Activated CD4-positive, alpha-beta memory T cell treated with anti-CD3 and anti-CD28 coated beads for 36 hours (primary cell): ENCODE measurements around the gene SHISAL1. TPM values are rescaled to one million over a fixed set of nuclear protein-coding genes. Genes with fewer than 3 reads are reported as not detected.

Experiments used
- CTCF ChIA-PET: fragments of 350-600 bp; sonication (Branson Sonifier 250); formaldehyde crosslinking; loops from one replicate; lab custom pipeline; 2021; ENCODE audit warnings: antibody characterized with exemption, inconsistent platforms; lab: Charles Lee
- POLR2A ChIA-PET: fragments of 350-600 bp; sonication (Branson Sonifier 250); formaldehyde crosslinking; loops from one replicate; lab custom pipeline; 2021; ENCODE audit warnings: antibody characterized with exemption; lab: Charles Lee
- DNase-seq: peaks from one replicate; pipeline ENCODE4 v3.0.0-alpha.2; 2020
- H3K27ac Mint-ChIP-seq: one replicate; pipeline ENCODE4 v1.8.0; 2021; ENCODE audit warnings: mixed read lengths
- H3K27me3 Mint-ChIP-seq: one replicate; pipeline ENCODE4 v1.8.0; 2021; ENCODE audit warnings: mixed read lengths
- H3K36me3 Mint-ChIP-seq: one replicate; pipeline ENCODE4 v1.8.0; 2021; ENCODE audit warnings: mixed read lengths
- H3K4me1 Mint-ChIP-seq: one replicate; pipeline ENCODE4 v1.8.0; 2021; ENCODE audit warnings: low read depth, mixed read lengths
- H3K4me3 Mint-ChIP-seq: one replicate; pipeline ENCODE4 v1.8.0; 2021; ENCODE audit warnings: mild to moderate bottlenecking, mixed read lengths
- H3K9me3 Mint-ChIP-seq: one replicate; pipeline ENCODE4 v1.8.0; 2021; ENCODE audit warnings: mixed read lengths
- intact Hi-C: fragments of 100-400 bp; cut with micrococcal nuclease; formaldehyde crosslinking; loops from one replicate; pipeline ENCODE4 v1.15.1; 2023
- total RNA-seq, 2 experiments: library from RNA; stranded (reverse); gene quantifications; one replicate each; pipeline ENCODE4 v1.2.3, GENCODE V29; 2021

Gene SHISAL1
- total RNA-seq, 2 experiments from 2014 or later: not detected

GRCh38 chr22:44256556-44257485 lies 55.9 kb downstream of the SHISAL1 start:
- H3K4me3 Mint-ChIP-seq: no peak overlapping the region
- peaks cover 15% of the 10 kb centered on the region for H3K27me3 Mint-ChIP-seq
- intact Hi-C loops: no loop called here
- POLR2A ChIA-PET: no interaction called here
- no peaks in the 10 kb centered on the region for H3K4me1 Mint-ChIP-seq
- no peak overlapping the region for H3K27ac Mint-ChIP-seq
- H3K36me3 Mint-ChIP-seq: no peaks in the 10 kb centered on the region
- no peaks in the 10 kb centered on the region for H3K9me3 Mint-ChIP-seq
- DNase-seq: peak; percentile 2
- CTCF ChIA-PET: interaction anchor here (0.7 kb wide), 1 partner anchor 88 kb away, joined by 3 read pairs; no protein-coding TSS in a partner anchor

GRCh38 chr22:44256085-44256484 lies 56.7 kb downstream of the SHISAL1 start:
- Mint-ChIP-seq H3K27me3 (peaks cover 15% of the 10 kb centered on the region), H3K4me3 (no peak overlapping the region), H3K9me3 (no peaks in the 10 kb centered on the region), H3K4me1 (no peaks in the 10 kb centered on the region), H3K27ac (no peak overlapping the region), H3K36me3 (no peaks in the 10 kb centered on the region)
- intact Hi-C loops: no loop called here
- ChIA-PET CTCF (interaction anchor here (0.7 kb wide), 1 partner anchor 87 kb away, joined by 3 read pairs; no protein-coding TSS in a partner anchor), POLR2A (no interaction called here)
- DNase-seq: no peak

- Mint-ChIP-seq H3K27ac (no peak overlapping the region), H3K4me3 (no peak overlapping the region), H3K27me3 (peaks cover 15% of the 10 kb centered on the region), H3K9me3 (peaks cover 8% of the 10 kb centered on the region), H3K4me1 (no peaks in the 10 kb centered on the region), H3K36me3 (no peaks in the 10 kb centered on the region)
- CTCF ChIA-PET: no interaction called here
- no peak for DNase-seq
- intact Hi-C loops: no loop called here
- POLR2A ChIA-PET: no interaction called here
These were observed 57.9 kb downstream of the SHISAL1 start for GRCh38 chr22:44254811-44255210.

GRCh38 chr22:44249376-44250147 lies 63.2 kb downstream of the SHISAL1 start:
- CTCF ChIA-PET: no interaction called here
- Mint-ChIP-seq H3K4me1 (no peaks in the 10 kb centered on the region), H3K27ac (no peak overlapping the region), H3K4me3 (no peak overlapping the region), H3K9me3 (peaks cover 12% of the 10 kb centered on the region), H3K27me3 (peaks cover 17% of the 10 kb centered on the region), H3K36me3 (no peaks in the 10 kb centered on the region)
- intact Hi-C loops: no loop called here
- POLR2A ChIA-PET: no interaction called here
- no peak for DNase-seq

GRCh38 chr22:44248926-44249325 lies 63.8 kb downstream of the SHISAL1 start:
- no peaks in the 10 kb centered on the region for H3K4me1 Mint-ChIP-seq
- POLR2A ChIA-PET: no interaction called here
- CTCF ChIA-PET: no interaction called here
- H3K4me3 Mint-ChIP-seq: no peak overlapping the region
- H3K27ac Mint-ChIP-seq: no peak overlapping the region
- H3K9me3 Mint-ChIP-seq: peaks cover 12% of the 10 kb centered on the region
- peaks cover 22% of the 10 kb centered on the region for H3K27me3 Mint-ChIP-seq
- peak; percentile 3 for DNase-seq
- no peaks in the 10 kb centered on the region for H3K36me3 Mint-ChIP-seq
- intact Hi-C loops: no loop called here

DNA sequence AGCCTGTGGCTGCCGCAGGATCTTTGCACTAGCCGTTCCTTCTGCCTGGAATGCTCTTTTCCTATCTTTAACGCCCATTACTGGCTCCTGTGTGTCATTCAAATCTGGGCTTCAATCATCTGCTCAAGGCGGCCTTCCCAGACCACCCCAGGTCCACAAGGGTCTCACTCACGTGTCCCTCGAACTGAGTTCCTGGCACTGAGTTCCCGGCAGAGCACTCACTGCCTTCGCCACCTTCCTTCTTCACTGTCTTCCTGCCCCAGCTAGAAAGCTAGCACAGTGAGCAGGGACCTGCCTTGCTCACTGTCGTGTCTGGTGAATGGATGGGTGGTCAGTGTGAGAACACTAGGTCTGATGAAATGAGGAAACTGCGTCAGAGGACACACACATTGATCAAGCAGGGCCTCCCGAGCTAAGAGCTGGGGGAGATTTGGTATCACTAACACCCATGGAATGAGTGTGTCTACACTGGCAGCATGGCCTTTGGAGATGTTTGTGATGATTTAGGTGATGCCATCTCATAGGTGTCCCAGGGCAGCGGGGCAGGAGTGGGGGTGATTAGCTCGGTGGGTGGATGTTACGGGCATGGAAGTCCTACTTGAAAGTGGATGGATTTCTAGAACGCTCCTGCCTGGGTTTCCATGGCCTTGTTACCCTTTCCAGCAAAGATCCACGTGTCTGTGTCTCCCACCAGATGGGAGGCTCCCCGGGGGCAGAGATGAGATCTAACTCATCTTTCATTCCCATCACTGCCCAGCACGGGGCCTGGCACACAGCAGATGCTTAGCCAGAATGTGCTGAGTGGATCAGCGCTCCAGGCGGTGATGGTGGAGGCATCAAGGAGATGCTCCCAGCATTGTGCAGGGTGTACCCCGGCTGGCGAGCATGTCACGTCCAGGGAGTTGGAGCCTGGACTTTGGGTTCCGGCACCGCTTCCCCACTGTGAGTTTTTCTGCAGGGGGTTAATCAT lies 64.5 kb downstream of the SHISAL1 start:
- H3K27ac Mint-ChIP-seq: no peak overlapping the region
- intact Hi-C loops: no loop called here

DNA sequence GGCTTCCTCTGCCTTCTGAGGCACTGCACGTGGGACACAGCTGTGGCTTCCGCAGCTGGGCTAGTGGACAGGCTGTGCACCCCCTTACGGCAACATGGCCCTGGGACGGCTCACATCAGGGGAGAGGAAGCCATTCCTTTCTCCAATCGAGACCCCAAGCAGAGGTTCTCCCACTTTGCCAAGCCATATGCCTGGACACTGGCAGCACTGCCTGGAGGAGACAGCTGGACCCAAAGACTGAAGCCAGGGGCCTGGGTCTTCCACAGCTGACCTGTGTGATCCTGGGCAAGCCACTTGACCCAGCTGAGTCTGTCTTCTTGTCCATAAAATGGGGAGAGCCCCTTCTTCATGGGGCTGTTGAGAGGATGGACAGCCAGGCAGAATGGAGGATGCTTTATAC lies 65.4 kb downstream of the SHISAL1 start:
- CTCF ChIA-PET: no interaction called here
- no peaks in the 10 kb centered on the region for H3K4me1 Mint-ChIP-seq
- no peak overlapping the region for H3K4me3 Mint-ChIP-seq
- peaks cover 12% of the 10 kb centered on the region for H3K9me3 Mint-ChIP-seq
- POLR2A ChIA-PET: no interaction called here
- intact Hi-C loops: no loop called here
- H3K27ac Mint-ChIP-seq: no peak overlapping the region
- no peak for DNase-seq
- peaks cover 27% of the 10 kb centered on the region for H3K27me3 Mint-ChIP-seq
- no peaks in the 10 kb centered on the region for H3K36me3 Mint-ChIP-seq

More for the DNA sequence above, 64.5 kb downstream of the SHISAL1 start:
- peak; percentile 5 for DNase-seq
- ChIA-PET POLR2A (no interaction called here), CTCF (no interaction called here)
- no peaks in the 10 kb centered on the region for H3K36me3 Mint-ChIP-seq
- H3K9me3 Mint-ChIP-seq: peaks cover 12% of the 10 kb centered on the region
- H3K4me1 Mint-ChIP-seq: no peaks in the 10 kb centered on the region
- H3K27me3 Mint-ChIP-seq: peaks cover 26% of the 10 kb centered on the region
- H3K4me3 Mint-ChIP-seq: no peak overlapping the region

DNA sequence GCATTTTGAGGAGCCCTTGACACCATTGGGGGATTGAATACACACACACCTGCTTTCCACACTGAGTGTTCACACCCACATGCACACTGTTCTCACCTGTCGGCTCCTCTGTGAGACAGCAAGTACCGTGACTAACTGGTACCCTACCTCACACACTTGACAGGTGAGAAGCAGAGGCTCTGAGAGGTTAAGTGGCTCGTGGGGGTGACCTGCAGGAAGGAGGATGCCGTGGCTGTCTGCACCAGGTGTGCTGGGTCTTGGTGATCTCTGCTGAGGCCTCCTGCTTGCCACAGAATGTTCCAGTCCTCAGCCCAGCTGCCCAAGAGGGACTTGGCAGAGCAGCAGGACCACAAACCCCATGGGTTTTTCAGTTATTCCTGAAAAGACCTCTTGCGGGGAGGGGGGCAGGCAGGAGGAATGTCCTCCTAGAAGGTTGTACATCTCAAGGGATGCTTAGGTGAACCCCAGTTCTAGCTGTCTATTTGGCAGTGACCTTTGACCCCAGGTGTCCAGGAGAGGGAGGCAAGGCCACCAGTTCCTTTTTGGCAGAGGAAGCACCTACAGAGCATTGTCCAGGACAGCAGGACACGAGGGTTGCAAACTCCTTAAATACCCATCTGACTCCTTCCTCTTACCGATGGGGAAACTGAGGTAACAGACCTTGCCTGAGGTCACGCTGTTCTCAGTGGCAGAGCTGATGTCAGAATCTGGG lies 66.0 kb downstream of the SHISAL1 start:
- intact Hi-C loops: no loop called here

DNA sequence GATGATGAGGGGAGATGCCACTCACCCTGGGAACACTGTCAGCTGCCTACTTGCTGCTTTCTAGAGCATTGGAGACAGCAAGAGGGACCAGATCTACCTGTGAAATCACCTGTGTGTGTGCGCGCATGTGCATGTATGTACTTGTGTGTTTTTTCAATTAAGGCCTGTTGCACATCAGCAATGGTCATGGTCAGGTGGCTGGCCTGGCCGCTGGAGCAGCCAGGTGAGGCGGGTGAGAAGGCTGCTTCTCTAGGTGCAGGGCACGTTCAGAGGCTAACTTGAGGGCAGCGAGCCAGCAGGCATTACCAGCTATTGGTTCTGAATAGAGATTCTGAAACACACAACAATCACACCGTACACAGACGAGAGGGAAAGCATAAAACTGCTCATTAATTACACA lies 66.9 kb downstream of the SHISAL1 start:
- Mint-ChIP-seq H3K36me3 (no peaks in the 10 kb centered on the region), H3K4me1 (no peaks in the 10 kb centered on the region), H3K9me3 (peaks cover 12% of the 10 kb centered on the region), H3K4me3 (no peak overlapping the region), H3K27me3 (peaks cover 34% of the 10 kb centered on the region), H3K27ac (no peak overlapping the region)
- intact Hi-C loops: no loop called here
- ChIA-PET POLR2A (no interaction called here), CTCF (no interaction called here)
- no peak for DNase-seq

More for the DNA sequence above, 66.0 kb downstream of the SHISAL1 start:
- Mint-ChIP-seq H3K27me3 (peaks cover 32% of the 10 kb centered on the region), H3K4me3 (no peak overlapping the region), H3K4me1 (no peaks in the 10 kb centered on the region), H3K27ac (no peak overlapping the region), H3K36me3 (no peaks in the 10 kb centered on the region), H3K9me3 (peaks cover 12% of the 10 kb centered on the region)
- CTCF ChIA-PET: no interaction called here
- DNase-seq: peak; percentile 5
- POLR2A ChIA-PET: no interaction called here

- ChIA-PET CTCF (no interaction called here), POLR2A (no interaction called here)
- Mint-ChIP-seq H3K9me3 (peaks cover 10% of the 10 kb centered on the region), H3K4me3 (no peak overlapping the region), H3K27ac (no peak overlapping the region), H3K4me1 (no peaks in the 10 kb centered on the region), H3K36me3 (no peaks in the 10 kb centered on the region), H3K27me3 (peaks cover 36% of the 10 kb centered on the region)
- no peak for DNase-seq
- intact Hi-C loops: no loop called here
These were observed 67.3 kb downstream of the SHISAL1 start for GRCh38 chr22:44245438-44245837.

DNA sequence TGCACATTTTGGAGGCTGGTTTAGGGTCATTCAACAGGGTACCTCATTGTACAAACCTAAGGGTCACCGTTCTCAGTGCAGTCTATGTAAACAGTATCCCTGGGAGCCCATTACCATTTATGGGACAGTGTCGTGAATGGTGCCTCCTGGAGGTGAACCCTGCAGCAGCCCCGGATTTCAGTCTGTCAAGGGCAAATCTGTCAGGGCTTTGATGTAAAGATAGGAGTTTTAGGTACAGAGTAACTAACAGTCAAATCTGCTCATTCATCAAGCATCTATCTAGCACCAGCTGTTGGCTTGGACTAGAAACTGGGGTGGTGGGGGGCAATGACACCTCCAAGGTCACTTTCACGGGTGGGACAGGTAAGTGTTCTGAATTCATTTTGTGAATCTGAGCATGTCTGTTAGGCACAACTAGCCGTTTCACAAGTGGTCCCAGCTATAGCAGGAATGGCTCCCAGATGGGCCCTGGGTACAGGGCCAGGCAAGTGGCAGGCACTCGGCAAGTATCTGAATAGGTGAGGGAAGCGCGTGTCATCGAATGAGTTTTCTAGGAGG lies 68.4 kb downstream of the SHISAL1 start:
- H3K27me3 Mint-ChIP-seq: peaks cover 38% of the 10 kb centered on the region

More for the DNA sequence above, 68.4 kb downstream of the SHISAL1 start:
- Mint-ChIP-seq H3K27ac (no peak overlapping the region), H3K36me3 (no peaks in the 10 kb centered on the region), H3K9me3 (no peaks in the 10 kb centered on the region), H3K4me3 (no peak overlapping the region), H3K4me1 (no peaks in the 10 kb centered on the region)
- ChIA-PET CTCF (no interaction called here), POLR2A (no interaction called here)
- intact Hi-C loops: no loop called here
- no peak for DNase-seq
